Kidney (tissue), 14 donors: ENCODE measurements around the gene HAP1. TPM values are rescaled to one million over a fixed set of nuclear protein-coding genes. Genes with fewer than 3 reads are reported as not detected.

ENCODE experiments used
- DNase-seq, 5 donors: peaks; one replicate each; pipeline ENCODE4 v3.0.0-alpha.2; 2013 to 2020
- FAIRE-seq: peaks from 2 replicates; lab custom pipeline; 2012; peaks lifted over from hg19 to GRCh38; lab: Jason Lieb, UNC
- H3K27ac ChIP-seq, 2 donors: one replicate each; pipeline ENCODE4 v1.7.0; 2013; ENCODE audit warnings: low read depth in 2 of 2, low read length in 2 of 2, inconsistent platforms in 1 of 2
- H3K27me3 ChIP-seq: one replicate; pipeline ENCODE4 v1.7.1; 2013; ENCODE audit warnings: low read length, inconsistent platforms; ENCODE audit not compliant: control insufficient read depth, insufficient read depth
- H3K36me3 ChIP-seq, 3 donors: one replicate each; pipeline versions ENCODE4 v1.7.0 to v1.7.1; 2013; ENCODE audit warnings: low read length in 3 of 3, control low read depth in 1 of 3, inconsistent platforms in 1 of 3; ENCODE audit not compliant: insufficient read depth in 3 of 3, control insufficient read depth in 2 of 3
- H3K4me1 ChIP-seq, 3 donors: one replicate each; pipeline versions ENCODE4 v1.7.0 to v1.7.1; 2013; ENCODE audit warnings: low read length in 3 of 3, inconsistent platforms in 1 of 3, low read depth in 1 of 3; ENCODE audit not compliant: control insufficient read depth in 2 of 3, insufficient read depth in 2 of 3
- H3K4me3 ChIP-seq, 3 donors: one replicate each; pipeline versions ENCODE4 v1.7.0 to v1.8.1; 2013; ENCODE audit warnings: low read length in 3 of 3, control low read depth in 1 of 3, inconsistent platforms in 1 of 3
- H3K9ac ChIP-seq, 3 donors: one replicate each; pipeline versions ENCODE4 v1.7.0 to v1.7.1; 2013; ENCODE audit warnings: low read length in 3 of 3, control low read depth in 1 of 3, inconsistent platforms in 1 of 3
- H3K9me3 ChIP-seq, 3 donors: one replicate each; pipeline versions ENCODE4 v1.7.0 to v1.7.1; 2013; ENCODE audit warnings: low read length in 3 of 3, control low read depth in 1 of 3, inconsistent platforms in 1 of 3; ENCODE audit not compliant: control insufficient read depth in 2 of 3, insufficient read depth in 1 of 3
- intact Hi-C: fragments of 100-400 bp; cut with DNase I; formaldehyde crosslinking; loops from one replicate; pipeline ENCODE4 v1.11.1; 2022
- polyA plus RNA-seq: library from polyadenylated mRNA; stranded (reverse); fragments of 350-450 nt; fragmentation: Illumina TruSeq; extraction: RNeasy Lipid Tissue Mini Kit (QIAGEN cat#74804); gene quantifications from one replicate; pipeline ENCODE4 v1.2.3, GENCODE V29; 2014; ENCODE audit warnings: low read depth, low replicate concordance; ENCODE audit not compliant: insufficient read depth
- total RNA-seq: library from RNA; stranded (reverse); fragmentation: NEBNext Ultra II Directional; extraction: Animal tissue kit (Norgen Biotek cat#: 25700); gene quantifications from one replicate; pipeline ENCODE4 v1.2.1, GENCODE V29; 2021
- TF ChIP-seq, protein P1 (sequence below): IDR thresholded peaks from 3 replicates; pipeline ENCODE4 v1.5.1; 2012; ENCODE audit warnings: mild to moderate bottlenecking, moderate library complexity, borderline replicate concordance; ENCODE audit not compliant: insufficient read depth; ENCODE audit errors: extremely low read depth
- donor health status: control.
- donor health status: control.
- donor health status: control.
- donor health status: control.
- donor health status: control.
- donor health status: DM: yes; HTN: yes; CAD: no.
- donor health status: Normal renal cell carcinoma (clear cell type).

HAP1 gene
- total and polyA plus RNA-seq, 2 donors from 2014 or later, result 0.99 to 1.3 TPM

DNA sequence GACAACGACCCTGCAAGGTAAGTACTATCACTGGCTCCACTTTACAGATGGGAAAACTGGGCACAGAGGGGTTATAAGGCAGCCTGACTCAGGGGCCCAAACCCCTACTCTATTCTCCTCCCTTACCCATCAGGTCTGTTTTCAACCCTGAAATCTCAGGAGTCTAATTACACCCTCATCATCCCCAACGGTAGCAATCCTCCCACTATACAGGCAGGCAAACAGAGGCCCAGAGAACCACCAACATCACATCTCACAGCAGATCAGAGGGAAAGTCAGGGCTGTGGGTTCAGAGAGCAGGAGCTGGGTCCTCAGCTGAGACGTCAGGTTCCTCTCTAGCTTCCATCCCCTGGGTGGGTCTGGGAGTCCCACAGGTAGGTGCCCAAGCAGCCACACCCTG, 35.5 kb upstream of the HAP1 start:
- H3K27ac ChIP-seq, result no peak overlapping the region

DNA sequence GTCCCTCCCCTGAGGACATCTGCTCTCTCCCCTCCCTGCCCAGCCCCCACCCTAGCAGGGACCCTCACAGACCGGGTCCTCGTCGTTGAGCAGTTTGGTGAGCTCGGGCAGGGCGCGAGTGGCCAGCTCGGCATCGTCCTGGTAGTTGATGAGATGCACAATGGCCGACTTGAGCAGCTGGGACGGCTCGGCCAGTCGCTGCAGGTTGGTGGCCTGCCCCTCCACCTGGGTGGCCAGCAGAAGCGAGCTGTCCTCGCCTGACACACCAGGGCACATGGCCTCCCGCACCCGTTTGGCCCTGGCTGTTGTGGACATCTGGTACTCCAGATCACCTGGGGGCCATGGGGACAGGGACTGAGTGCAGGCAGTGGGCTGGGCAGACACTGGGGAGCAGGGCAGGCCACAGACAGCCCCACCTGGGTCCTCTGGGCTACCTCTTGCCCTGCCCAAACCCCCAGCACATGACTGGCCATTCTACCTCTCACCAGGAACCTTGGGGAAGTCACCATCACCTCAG, 35.0 kb upstream of the HAP1 start:
- H3K9me3 ChIP-seq, result no peaks in the 10 kb centered on the region
- FAIRE-seq, result no peak
- TF ChIP-seq, protein P1, sequence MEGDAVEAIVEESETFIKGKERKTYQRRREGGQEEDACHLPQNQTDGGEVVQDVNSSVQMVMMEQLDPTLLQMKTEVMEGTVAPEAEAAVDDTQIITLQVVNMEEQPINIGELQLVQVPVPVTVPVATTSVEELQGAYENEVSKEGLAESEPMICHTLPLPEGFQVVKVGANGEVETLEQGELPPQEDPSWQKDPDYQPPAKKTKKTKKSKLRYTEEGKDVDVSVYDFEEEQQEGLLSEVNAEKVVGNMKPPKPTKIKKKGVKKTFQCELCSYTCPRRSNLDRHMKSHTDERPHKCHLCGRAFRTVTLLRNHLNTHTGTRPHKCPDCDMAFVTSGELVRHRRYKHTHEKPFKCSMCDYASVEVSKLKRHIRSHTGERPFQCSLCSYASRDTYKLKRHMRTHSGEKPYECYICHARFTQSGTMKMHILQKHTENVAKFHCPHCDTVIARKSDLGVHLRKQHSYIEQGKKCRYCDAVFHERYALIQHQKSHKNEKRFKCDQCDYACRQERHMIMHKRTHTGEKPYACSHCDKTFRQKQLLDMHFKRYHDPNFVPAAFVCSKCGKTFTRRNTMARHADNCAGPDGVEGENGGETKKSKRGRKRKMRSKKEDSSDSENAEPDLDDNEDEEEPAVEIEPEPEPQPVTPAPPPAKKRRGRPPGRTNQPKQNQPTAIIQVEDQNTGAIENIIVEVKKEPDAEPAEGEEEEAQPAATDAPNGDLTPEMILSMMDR, result no peak
- H3K27me3 ChIP-seq, result no peaks in the 10 kb centered on the region
- no peak overlapping the region for H3K27ac ChIP-seq
- H3K4me3 ChIP-seq, result no peak overlapping the region
- peaks cover 15 to 52% (median 38%) of the 10 kb centered on the region in 3 donors for H3K36me3 ChIP-seq
- H3K4me1 ChIP-seq, result peaks cover 3 to 24% (median 17%) of the 10 kb centered on the region in 3 donors
- no peak overlapping the region for H3K9ac ChIP-seq
- no peak for DNase-seq
- intact Hi-C loops, result no loop called here

More for the DNA sequence above, 35.5 kb upstream of the HAP1 start:
- H3K9me3 ChIP-seq, result no peaks in the 10 kb centered on the region
- H3K36me3 ChIP-seq, result peaks cover 15 to 47% (median 37%) of the 10 kb centered on the region in 3 donors
- intact Hi-C loops, result no loop called here
- no peaks in the 10 kb centered on the region for H3K27me3 ChIP-seq
- H3K4me1 ChIP-seq, result peaks cover 3 to 28% (median 22%) of the 10 kb centered on the region in 3 donors
- DNase-seq (no peak), FAIRE-seq (no peak)
- no peak overlapping the region for H3K4me3 ChIP-seq
- H3K9ac ChIP-seq, result no peak overlapping the region
- TF ChIP-seq, protein P1, result no peak

DNA sequence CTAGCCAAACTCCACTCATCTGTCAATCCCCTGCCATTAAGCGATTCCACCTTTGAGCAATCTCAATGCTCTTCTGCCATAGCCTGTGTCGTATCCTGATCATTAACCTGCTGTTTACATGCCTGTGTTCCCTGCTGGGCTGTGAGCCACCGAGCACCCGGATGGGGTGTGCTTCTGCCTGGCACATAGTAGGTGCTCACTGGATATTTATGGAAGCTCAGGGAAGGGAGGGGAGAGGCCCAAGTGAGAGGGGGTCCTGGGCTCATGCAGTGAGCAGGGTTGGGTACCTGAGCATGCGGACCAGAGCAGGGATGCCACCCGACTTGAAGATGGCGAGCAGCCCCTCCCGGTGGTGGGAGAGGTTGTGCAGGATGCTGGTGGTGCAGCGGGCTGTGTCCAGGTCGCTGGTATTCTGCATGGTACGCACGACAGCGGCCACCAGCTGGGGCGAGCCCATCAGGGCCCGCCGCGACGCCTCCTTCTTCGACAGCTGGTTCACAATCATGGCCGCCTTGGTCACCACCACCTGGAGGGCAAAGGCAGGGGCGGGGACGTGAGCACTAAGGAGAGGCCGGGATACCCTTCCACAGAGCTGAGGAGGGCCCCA, 34.3 kb upstream of the HAP1 start:
- Histone ChIP-seq H3K9me3 (no peaks in the 10 kb centered on the region), H3K27me3 (no peaks in the 10 kb centered on the region), H3K36me3 (peaks cover 16 to 56% (median 41%) of the 10 kb centered on the region in 3 donors), H3K27ac (no peak overlapping the region), H3K4me1 (peaks cover 3 to 19% (median 15%) of the 10 kb centered on the region in 3 donors), H3K4me3 (no peak overlapping the region), H3K9ac (no peak overlapping the region)
- TF ChIP-seq, protein P1, result no peak
- DNase-seq (no peak), FAIRE-seq (no peak)
- intact Hi-C loops, result no loop called here
